ENCODE data around the gene OBSCN.
"Not testable (repeated sequence)": the region's sequence is repeated elsewhere in the genome, so short reads cannot be mapped to it uniquely, and the experiment has no call there.

OBSCN gene

DNA sequence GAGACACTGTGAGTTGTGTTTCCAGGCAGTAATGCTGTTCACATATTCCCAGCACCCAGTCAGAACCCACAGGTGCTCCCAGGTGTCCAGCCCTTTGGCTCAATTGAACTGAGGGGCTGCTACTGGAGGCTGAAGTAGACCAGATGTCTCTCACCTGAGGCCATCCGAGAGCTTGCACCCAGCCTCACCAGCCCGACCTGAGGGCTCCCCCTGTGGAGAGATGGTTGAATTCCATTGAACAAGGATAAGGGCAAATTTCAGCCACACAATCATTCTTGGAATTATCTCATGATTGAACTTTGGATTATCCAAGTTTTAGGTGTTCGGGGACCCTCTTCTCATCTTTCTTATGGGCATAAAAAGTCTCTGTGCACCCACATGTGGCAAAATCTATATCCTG is 52.1 kb downstream of the OBSCN start:
- no peak for DNase-seq

GRCh38 chr1:228261706-228262105 is 53.9 kb downstream of the OBSCN start:
- no peak for DNase-seq

GRCh38 chr1:228262475-228262874 is 54.6 kb downstream of the OBSCN start:
- no peak for DNase-seq

DNA sequence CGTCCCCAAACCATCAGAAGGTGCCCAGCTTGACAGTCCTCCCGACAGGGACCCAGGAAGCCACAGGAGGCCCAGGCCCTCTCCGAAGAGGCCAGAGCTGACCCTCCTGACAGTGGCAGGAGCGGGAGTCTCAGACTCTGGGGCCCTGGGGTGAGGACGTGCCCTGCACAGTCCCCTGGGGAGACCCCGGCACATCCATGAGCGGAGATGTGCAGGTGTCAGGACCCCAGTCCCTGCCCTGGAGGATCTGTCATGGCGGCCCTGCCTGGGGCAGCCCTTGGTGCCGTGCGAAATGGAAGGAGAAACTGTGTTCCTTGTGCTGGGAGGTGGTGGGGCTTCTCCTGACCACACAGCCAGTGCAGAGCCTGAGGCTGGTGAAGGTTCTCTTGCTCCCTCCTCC is 55.8 kb downstream of the OBSCN start:
- DNase-seq, result no peak

DNA sequence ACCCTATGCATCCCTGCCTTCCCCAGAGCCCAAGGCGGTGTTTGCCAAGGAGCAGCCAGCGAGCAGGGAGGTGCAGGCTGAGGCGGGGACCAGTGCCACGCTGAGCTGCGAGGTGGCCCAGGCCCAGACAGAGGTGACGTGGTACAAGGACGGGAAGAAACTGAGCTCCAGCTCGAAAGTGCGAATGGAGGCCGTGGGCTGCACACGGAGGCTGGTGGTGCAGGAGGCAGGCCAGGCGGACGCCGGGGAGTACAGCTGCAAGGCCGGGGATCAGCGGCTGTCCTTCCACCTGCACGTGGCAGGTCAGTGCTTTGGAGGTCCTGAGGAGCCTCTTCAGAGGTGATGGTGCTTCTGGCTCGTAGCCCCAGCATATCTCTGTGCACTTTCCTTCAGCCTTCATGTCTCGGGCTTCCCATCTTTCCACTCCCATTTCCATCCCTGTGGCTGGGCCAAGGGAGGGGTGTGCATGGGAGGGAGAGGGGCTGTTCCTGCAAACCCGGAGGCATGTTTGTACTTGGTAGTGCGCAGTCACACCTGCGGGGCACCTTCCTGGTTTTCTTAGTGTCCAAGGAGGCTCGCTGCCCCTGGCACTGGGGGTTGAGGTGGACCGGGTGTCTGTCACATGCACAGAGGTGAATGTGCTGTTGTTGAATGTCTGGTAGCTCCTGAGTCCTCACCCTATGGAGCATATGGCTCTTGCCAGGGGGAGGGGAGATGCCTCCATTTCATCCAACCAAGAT is 56.4 kb downstream of the OBSCN start:
- no peak for DNase-seq

DNA sequence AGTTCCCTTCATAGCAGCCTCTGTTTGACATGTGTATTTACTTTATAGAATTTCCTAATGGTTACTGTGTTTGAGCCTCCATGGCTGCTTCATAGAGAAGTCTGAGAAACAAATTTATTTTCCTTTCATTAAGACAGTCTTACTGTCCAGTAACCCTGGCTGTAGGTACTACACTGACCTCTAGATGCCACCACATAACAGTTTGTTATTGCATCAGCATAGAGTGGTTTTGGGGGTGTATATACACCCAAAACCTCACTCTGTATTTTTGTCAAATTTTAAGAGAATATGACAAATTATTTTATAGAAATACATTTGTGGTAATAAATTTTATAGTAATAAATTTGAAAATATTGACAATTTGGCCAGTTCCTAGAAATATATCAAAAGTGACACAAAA is 57.3 kb downstream of the OBSCN start:
- DNase-seq, result no peak

DNA sequence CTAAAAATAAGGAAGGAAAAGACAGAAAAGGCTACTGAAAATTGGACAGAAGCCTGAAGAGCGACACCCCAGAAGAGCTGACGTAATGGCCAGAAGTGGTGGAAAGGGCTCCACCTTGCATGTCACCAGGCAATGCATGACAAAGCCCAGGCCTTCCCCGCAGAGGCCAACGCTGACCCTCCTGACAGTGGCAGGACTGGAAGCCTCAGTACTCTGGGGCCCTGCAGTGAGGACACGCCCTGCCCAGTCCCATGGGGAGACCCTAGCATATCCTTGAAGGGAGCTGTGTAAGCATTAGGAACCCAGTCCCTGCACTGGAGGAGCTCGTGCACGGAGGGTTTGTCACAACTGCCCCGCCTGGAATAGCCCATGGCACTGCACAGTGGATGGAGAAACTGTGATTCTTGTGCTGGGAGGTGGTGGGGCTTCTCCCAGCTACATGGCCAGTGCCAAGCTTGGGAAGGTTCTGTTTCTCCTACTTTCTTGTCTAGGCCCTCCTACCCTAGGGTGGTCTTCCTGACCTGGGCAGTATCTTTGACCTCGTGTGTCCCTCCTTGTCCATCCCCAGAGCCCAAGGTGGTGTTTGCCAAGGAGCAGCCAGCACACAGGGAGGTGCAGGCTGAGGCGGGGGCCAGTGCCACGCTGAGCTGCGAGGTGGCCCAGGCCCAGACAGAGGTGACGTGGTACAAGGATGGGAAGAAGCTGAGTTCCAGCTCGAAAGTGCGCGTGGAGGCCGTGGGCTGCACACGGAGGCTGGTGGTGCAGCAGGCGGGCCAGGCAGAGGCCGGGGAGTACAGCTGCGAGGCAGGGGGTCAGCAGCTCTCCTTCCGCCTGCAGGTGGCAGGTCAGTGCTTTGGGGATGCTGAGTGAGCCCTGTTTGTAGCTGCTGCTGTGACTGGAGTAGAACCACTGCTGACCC is 60.4 kb downstream of the OBSCN start:
- no peak for DNase-seq

GRCh38 chr1:228268881-228269265 is 61.0 kb downstream of the OBSCN start:
- DNase-seq, result no peak

GRCh38 chr1:228269431-228269830 is 61.6 kb downstream of the OBSCN start:
- DNase-seq, result not testable (repeated sequence)

DNA sequence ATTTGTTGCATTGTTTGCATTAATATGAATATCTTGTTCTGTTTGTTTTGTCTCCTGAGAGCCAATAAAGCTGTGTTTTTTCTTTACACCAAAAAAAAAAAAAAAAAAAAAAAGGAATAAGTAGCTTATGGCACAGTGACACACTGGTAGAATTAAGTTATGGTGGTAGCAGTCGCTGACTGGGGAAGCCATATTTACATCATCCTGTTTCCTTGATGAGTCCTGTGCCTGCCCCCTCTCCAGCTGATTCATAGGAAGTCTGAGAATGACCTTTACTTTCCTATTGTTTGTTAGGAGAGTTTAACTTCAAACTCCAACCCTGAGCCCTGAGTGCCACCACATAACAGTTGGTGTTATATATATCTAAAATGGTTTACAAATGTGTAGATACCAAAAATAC is 62.2 kb downstream of the OBSCN start:
- DNase-seq, result no peak

GRCh38 chr1:228271701-228272251 is 63.9 kb downstream of the OBSCN start:
- DNase-seq, result no peak

GRCh38 chr1:228272331-228272791 is 64.5 kb downstream of the OBSCN start:
- DNase-seq, result no peak

GRCh38 chr1:228272831-228273571 is 65.2 kb downstream of the OBSCN start:
- DNase-seq, result no peak

DNA sequence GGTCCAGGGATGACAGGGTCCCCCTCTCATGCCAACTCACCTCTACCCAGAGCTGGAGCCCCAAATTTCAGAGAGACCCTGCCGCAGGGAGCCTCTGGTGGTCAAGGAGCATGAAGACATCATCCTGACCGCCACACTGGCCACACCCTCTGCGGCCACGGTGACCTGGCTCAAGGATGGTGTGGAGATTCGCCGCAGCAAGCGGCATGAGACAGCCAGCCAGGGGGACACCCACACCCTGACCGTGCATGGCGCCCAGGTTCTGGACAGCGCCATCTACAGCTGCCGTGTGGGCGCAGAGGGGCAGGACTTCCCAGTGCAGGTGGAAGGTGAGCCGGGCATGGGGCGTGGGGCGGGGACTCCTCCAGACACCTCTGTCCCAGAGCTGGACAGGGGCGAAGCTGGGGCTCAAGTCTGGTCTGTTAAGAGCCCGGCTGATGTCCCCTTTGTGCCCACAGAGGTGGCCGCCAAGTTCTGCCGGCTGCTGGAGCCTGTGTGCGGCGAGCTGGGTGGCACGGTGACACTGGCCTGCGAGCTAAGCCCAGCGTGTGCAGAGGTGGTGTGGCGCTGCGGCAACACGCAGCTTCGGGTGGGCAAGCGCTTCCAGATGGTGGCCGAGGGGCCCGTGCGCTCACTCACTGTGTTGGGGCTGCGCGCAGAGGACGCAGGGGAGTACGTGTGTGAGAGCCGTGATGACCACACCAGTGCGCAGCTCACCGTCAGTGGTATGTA is 66.0 kb downstream of the OBSCN start:
- no peak for DNase-seq

- DNase-seq, result no peak
Observed at GRCh38 chr1:228274452-228275178, 66.8 kb downstream of the OBSCN start.

DNA sequence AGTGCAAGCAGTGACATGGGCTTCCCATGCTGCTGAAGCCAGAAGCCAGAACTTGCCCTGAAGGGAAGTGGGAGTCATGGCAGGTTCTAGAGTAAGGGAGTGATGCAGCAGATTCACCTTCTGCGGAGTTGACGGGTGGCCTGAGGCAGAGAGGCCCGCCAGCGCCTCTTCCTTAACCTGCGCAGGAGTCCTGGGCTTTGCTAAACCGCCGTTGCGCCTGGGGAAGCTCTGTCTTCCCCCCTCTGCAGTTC is 67.3 kb downstream of the OBSCN start:
- no peak for DNase-seq

DNA sequence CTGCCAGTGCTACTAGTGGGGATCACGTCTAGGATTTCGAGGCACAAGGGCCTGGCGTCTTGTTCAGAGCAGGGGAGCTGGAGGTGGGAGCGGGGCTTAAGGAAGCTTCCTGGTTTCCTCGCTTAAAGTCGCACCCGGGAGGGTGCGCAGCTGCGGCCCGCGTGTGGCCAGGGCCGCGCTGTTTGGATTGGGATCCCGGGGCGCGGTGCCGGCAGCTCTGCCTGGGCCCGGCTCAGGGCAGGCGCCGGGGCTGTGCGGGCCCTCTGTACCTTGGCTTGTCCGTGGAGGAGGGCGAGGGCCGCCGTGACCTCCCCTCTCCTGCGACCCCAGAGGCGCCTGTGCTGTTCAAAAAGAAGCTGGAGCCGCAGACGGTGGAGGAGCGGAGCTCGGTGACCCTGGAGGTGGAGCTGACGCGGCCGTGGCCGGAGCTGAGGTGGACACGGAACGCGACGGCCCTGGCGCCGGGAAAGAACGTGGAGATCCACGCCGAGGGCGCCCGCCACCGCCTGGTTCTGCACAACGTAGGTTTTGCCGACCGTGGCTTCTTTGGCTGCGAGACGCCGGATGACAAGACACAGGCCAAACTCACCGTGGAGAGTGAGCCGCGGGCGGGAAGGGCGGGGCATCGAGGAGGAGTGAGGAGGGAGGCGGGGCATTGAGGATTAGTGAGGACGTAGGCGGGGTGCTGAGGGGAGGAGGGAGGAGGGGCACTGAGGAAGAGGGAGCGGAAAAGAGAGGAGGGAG is 67.8 kb downstream of the OBSCN start:
- peak; percentile 16 for DNase-seq

GRCh38 chr1:228276174-228276831 is 68.5 kb downstream of the OBSCN start:
- DNase-seq, result no peak

GRCh38 chr1:228276901-228277490 is 69.2 kb downstream of the OBSCN start:
- no peak for DNase-seq
